Measurements from ENCODE around the gene TCAP.

TCAP gene

GRCh38 chr17:39688945-39689344 lies 23.8 kb downstream of the TCAP start:
- Histone ChIP-seq H3K9ac (ENCODE audit: low read depth, low read length, poor library complexity, severe bottlenecking) (peak overlapping the region; percentile 88), H3K4me2 (ENCODE audit: low read depth, low read length, poor library complexity, severe bottlenecking) (peak overlapping the region; percentile 96), H3K4me3 (ENCODE audit: low read length, poor library complexity, severe bottlenecking) (peak overlapping the region; percentile 97), H3K4me1 (ENCODE audit: insufficient read depth, low read length, poor library complexity, severe bottlenecking) (peaks cover 22% of the 10 kb centered on the region), H3K36me3 (ENCODE audit: insufficient read depth, low read length) (no peaks in the 10 kb centered on the region), H3K9me2 (replicated peaks; ENCODE audit: low read depth, low read length) (no peaks in the 10 kb centered on the region), H3K27me3 (ENCODE audit: insufficient read depth, low read length, poor library complexity, severe bottlenecking) (peaks cover 12% of the 10 kb centered on the region), H3K9me3 (ENCODE audit: insufficient read depth, low read depth, low read length) (no peaks in the 10 kb centered on the region), H3K79me2 (ENCODE audit: insufficient read depth, low read length) (no peaks in the 10 kb centered on the region), H2AFZ (ENCODE audit: low read length) (no peak overlapping the region), H3F3A (ENCODE audit: low read depth) (peaks cover 5% of the 10 kb centered on the region; the same call in 1 of the 2 replicates), H4K20me1 (ENCODE audit: insufficient read depth, low read length, poor library complexity, severe bottlenecking) (no peaks in the 10 kb centered on the region)
- TF ChIP-seq CTCF (conservative IDR thresholded peaks at IDR 0.05; ENCODE audit: low read length) (no peak), EZH2phosphoT487 (IDR thresholded peaks at IDR 0.05; ENCODE audit: borderline replicate concordance) (no peak)

GRCh38 chr17:39694593-39694992 lies 29.4 kb downstream of the TCAP start:
- H3K27me3 ChIP-seq (ENCODE audit: insufficient read depth, low read length, poor library complexity, severe bottlenecking), result peaks cover 12% of the 10 kb centered on the region
- no peaks in the 10 kb centered on the region for H3F3A ChIP-seq (ENCODE audit: low read depth)
- no peak overlapping the region for H3K9ac ChIP-seq (ENCODE audit: low read depth, low read length, poor library complexity, severe bottlenecking)
- H3K4me1 ChIP-seq (ENCODE audit: insufficient read depth, low read length, poor library complexity, severe bottlenecking), result no peaks in the 10 kb centered on the region
- H3K4me3 ChIP-seq (ENCODE audit: low read length, poor library complexity, severe bottlenecking), result no peak overlapping the region
- H3K4me2 ChIP-seq (ENCODE audit: low read depth, low read length, poor library complexity, severe bottlenecking), result no peak overlapping the region
- TF ChIP-seq EZH2phosphoT487 (IDR thresholded peaks at IDR 0.05; ENCODE audit: borderline replicate concordance) (no peak), CTCF (conservative IDR thresholded peaks at IDR 0.05; ENCODE audit: low read length) (no peak)
- no peaks in the 10 kb centered on the region for H3K9me2 ChIP-seq (replicated peaks; ENCODE audit: low read depth, low read length)
- no peak overlapping the region for H2AFZ ChIP-seq (ENCODE audit: low read length)
- no peaks in the 10 kb centered on the region for H3K79me2 ChIP-seq (ENCODE audit: insufficient read depth, low read length)
- H3K36me3 ChIP-seq (ENCODE audit: insufficient read depth, low read length), result no peaks in the 10 kb centered on the region
- no peaks in the 10 kb centered on the region for H3K9me3 ChIP-seq (ENCODE audit: insufficient read depth, low read depth, low read length)
- H4K20me1 ChIP-seq (ENCODE audit: insufficient read depth, low read length, poor library complexity, severe bottlenecking), result no peaks in the 10 kb centered on the region

GRCh38 chr17:39695089-39695474 lies 29.9 kb downstream of the TCAP start:
- Histone ChIP-seq H3K79me2 (ENCODE audit: insufficient read depth, low read length) (no peaks in the 10 kb centered on the region), H3K4me3 (ENCODE audit: low read length, poor library complexity, severe bottlenecking) (no peak overlapping the region), H3K4me1 (ENCODE audit: insufficient read depth, low read length, poor library complexity, severe bottlenecking) (no peaks in the 10 kb centered on the region), H3K27me3 (ENCODE audit: insufficient read depth, low read length, poor library complexity, severe bottlenecking) (peaks cover 10% of the 10 kb centered on the region), H3K9me3 (ENCODE audit: insufficient read depth, low read depth, low read length) (no peaks in the 10 kb centered on the region), H3K4me2 (ENCODE audit: low read depth, low read length, poor library complexity, severe bottlenecking) (no peak overlapping the region), H3F3A (ENCODE audit: low read depth) (no peaks in the 10 kb centered on the region), H4K20me1 (ENCODE audit: insufficient read depth, low read length, poor library complexity, severe bottlenecking) (no peaks in the 10 kb centered on the region), H3K36me3 (ENCODE audit: insufficient read depth, low read length) (no peaks in the 10 kb centered on the region), H2AFZ (ENCODE audit: low read length) (no peak overlapping the region), H3K9me2 (replicated peaks; ENCODE audit: low read depth, low read length) (no peaks in the 10 kb centered on the region), H3K9ac (ENCODE audit: low read depth, low read length, poor library complexity, severe bottlenecking) (no peak overlapping the region)
- no peak for TF ChIP-seq EZH2phosphoT487 (IDR thresholded peaks at IDR 0.05; ENCODE audit: borderline replicate concordance)
- TF ChIP-seq CTCF (conservative IDR thresholded peaks at IDR 0.05; ENCODE audit: low read length), result no peak

Data from Loucy (cell line).